GM13977 (cell line): ENCODE measurements around the gene FLNA.

Experiments used
- DNase-seq: peaks from one replicate; pipeline ENCODE4 v3.0.0; 2012; ENCODE audit warnings: low spot score
- in situ Hi-C: fragments of 300-500 bp; cut with MboI; formaldehyde crosslinking; loops from one replicate; pipeline ENCODE4 v1.12.0; 2022; ENCODE audit warnings: low sequenced_read_pairs, low pct_unique_long_range_greater_than_20kb, mixed read lengths, inconsistent platforms; ENCODE audit not compliant: unreplicated experiment
- TF ChIP-seq, protein P1 (sequence below): IDR thresholded peaks from 2 replicates; pipeline ENCODE4 v1.5.1; 2012; ENCODE audit warnings: mild to moderate bottlenecking, control low read depth; ENCODE audit not compliant: insufficient read depth; ENCODE audit errors: extremely low read depth, missing control alignments

Gene FLNA

DNA sequence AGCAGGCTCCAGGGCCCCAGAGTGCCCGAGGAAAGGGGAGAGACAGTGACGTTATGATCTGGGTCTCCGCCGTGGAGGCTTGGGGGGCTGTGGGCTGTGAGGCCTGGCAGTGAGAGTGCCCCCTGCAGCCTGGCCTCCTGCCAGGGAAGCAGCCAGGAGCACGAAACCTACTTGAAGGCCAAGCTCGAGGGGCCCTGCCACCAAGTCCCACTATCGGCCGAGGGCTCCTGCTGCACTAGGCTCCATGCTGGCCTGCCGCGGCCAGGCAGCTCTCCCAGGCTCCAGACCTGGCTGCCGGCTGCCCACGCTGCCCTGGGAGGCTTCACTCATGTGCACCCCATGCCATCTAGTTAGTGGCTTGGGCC lies 18.7 kb downstream of the FLNA start:
- no peak for DNase-seq
- TF ChIP-seq, protein P1, sequence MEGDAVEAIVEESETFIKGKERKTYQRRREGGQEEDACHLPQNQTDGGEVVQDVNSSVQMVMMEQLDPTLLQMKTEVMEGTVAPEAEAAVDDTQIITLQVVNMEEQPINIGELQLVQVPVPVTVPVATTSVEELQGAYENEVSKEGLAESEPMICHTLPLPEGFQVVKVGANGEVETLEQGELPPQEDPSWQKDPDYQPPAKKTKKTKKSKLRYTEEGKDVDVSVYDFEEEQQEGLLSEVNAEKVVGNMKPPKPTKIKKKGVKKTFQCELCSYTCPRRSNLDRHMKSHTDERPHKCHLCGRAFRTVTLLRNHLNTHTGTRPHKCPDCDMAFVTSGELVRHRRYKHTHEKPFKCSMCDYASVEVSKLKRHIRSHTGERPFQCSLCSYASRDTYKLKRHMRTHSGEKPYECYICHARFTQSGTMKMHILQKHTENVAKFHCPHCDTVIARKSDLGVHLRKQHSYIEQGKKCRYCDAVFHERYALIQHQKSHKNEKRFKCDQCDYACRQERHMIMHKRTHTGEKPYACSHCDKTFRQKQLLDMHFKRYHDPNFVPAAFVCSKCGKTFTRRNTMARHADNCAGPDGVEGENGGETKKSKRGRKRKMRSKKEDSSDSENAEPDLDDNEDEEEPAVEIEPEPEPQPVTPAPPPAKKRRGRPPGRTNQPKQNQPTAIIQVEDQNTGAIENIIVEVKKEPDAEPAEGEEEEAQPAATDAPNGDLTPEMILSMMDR: no peak
- in situ Hi-C loops: no loop called here

DNA sequence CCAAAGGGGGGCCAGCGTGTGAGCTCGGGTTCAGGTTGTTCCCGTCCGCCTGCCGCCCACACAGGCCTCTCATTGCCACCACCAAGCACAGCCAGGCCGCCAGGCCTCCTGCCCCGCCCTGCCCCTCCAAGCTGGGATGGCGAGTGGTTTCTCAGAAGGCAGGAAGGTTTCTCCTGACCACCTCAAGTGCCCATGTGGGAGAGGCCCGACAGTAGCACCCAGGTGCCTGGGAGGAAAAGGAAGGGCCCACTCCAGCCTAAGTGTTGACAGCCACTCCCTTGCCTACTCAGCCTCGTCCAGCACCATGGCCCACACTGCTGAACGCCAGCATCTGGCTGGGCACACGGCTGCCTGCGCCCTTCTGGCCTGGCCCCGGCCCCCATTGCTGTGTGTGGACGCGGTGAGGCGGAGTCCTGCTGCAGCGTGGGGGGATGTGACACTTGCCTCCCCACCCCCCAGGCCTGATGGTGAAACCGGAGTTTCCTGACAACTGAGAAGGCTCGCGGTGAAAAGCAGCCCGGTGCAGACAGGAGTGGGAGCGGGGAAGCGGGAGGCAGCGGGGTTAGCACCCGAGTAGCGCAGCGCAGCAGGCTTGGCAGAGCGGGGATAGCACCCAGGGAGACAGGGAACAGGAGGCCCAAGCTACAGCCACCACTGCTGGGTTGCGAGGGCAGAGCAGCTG lies 19.2 kb downstream of the FLNA start:
- in situ Hi-C loops: no loop called here
- no peak for DNase-seq
- TF ChIP-seq, protein P1: no peak

DNA sequence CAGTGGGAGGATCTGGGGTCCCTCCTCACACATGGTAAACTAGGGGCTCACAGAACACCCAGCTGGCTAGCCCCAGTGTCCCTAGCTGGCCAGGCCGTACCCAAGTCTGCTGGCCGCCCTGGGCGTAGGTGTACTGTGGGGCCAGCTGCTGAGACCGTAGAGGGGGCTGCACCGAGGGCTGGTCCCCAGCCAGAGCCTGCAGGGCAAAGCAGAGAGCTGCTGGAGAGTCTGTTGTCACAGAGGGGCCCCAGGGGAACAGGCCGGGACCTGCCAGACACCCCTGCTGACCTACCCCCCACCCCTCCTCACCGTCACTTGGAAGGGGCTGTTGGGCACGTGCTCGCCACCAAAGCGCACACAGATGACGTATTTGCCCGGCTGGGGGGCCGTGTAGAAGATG lies 19.9 kb downstream of the FLNA start:
- DNase-seq: no peak
- TF ChIP-seq, protein P1: no peak
- in situ Hi-C loops: no loop called here

DNA sequence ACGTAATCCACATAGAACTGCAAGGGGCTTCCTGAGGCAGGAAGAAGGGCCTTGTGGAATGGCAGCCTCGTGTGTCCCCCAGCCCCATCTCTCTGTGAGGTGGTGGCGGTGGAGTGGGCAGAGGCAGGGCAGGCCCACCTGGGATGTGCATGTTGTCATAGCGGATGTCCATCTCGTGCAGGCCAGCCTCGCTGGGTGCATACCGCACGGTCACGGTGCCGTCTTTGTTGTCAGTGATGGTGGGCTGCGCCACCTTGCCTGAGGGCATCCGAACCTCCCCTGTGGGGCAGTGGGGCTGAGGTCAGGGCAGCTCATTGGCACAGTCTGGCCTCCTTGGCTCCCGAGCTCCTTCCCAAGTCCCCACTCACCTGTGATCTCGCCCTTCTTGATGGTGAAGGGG lies 20.4 kb downstream of the FLNA start:
- DNase-seq: no peak
- TF ChIP-seq, protein P1: no peak
- in situ Hi-C loops: no loop called here

DNA sequence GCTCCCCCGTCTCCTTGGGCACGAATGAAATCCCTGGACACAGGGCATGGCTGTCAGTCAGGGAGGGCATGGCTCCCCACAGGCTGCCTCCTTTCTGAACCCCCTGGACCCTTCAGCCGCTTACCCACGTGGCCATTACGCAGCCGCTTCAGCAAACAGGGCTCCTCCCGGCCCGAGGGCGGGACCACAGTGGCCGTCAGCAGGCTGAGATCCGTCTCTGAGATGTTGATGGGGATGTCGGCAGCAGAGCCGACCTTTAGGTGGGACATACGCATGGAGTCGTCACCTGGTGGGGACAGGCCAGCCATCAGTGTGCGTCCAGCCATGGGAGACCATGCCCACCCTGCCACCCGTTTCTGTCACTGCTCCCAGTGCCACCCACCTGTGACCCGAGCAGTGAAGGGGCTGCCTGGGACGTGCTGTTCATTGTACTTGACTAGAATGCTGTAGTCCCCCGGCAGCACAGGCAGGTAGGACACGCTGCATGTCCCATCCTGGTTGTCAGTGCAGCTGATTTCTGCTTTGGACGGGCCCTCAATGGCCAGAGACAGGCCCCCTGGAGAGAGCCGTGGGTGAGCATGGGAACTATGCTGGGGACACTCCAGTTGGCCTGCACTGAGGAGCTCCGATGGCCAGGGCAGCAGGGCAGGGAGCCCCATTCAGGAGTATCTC lies 21.1 kb downstream of the FLNA start:
- TF ChIP-seq, protein P1: no peak
- no peak for DNase-seq
- in situ Hi-C loops: no loop called here

DNA sequence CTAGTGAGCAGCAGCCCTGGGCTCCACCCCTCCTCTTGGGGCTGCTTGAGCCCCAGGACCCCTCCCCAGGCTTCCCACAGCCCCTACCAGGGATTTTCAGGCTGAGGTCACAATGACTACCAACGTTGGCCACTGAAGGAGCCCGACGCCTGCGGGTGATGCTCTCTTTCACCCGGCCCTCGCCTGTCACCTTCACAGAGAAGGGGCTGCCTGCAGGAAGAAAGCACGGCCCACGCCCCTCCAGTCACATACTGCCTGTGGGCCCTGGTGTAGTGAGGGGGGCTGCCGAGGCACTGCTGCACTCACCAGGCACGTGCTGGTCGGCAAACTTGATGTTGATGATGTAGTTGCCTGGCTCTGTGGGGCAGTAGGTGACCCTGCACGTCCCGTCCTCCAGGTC lies 22.0 kb downstream of the FLNA start:
- TF ChIP-seq, protein P1: no peak
- in situ Hi-C loops: no loop called here
- no peak for DNase-seq
